GM18907 (cell line): Measurements from ENCODE around the gene CTBP2.
A peak's percentile ranks its signal among the peaks of the same experiment; 100 is the strongest.

Experiments
- ATAC-seq: cut with Tn5 transposase; IDR thresholded peaks from one replicate; pipeline ENCODE4 v1.9.1; 2021; ENCODE audit warnings: mild to moderate bottlenecking, moderate library complexity; ENCODE audit not compliant: unreplicated experiment

CTBP2 gene

DNA sequence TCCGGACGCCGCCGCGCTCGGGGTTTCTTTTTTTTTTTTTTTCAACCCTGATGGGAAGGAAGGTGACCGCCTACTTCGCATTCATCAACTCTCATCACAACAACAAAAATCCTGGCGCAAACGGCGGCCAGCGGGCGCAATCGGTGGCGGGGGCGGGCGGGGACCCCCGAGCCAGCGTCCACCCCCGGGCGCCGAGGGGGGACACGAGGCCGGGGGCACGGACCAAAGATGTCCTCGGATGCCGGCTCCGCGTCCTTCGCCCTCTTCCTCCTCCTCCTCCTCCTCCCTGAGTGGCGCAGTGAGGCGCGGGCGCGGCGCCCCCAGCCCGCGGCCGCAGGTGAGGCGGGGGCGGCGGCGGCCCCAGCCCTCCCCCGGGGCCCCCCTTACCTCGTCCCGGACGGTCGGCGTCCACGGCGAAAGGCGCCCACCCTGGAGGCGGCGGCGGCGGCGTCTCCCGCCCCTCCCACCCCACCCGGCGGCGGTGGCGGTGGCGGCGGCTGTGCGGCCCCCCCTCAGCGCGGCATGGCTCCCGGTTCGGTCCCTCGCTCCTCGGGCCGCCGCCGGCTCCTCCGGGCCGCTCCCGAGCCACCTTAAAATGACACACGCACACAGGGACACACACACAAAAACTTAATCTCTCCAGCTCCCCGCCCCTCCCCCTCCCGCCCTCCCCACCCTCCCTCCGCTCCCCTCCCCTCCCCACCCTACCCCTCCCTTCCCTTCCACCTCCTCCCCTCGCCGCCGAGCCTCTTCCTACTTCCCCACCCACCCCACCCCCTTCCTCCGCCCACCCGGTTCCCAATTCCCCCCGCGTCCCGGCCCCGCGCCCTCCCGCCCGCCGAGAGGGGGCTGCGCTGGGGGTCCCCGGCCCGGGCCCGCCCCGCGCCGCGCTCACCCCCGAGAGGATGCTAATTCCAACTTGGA lies at the start of gene CTBP2:
CTBP2 (minus strand) TSS at position 632 of the 924 bp plus-strand sequence.
- no peak for ATAC-seq

DNA sequence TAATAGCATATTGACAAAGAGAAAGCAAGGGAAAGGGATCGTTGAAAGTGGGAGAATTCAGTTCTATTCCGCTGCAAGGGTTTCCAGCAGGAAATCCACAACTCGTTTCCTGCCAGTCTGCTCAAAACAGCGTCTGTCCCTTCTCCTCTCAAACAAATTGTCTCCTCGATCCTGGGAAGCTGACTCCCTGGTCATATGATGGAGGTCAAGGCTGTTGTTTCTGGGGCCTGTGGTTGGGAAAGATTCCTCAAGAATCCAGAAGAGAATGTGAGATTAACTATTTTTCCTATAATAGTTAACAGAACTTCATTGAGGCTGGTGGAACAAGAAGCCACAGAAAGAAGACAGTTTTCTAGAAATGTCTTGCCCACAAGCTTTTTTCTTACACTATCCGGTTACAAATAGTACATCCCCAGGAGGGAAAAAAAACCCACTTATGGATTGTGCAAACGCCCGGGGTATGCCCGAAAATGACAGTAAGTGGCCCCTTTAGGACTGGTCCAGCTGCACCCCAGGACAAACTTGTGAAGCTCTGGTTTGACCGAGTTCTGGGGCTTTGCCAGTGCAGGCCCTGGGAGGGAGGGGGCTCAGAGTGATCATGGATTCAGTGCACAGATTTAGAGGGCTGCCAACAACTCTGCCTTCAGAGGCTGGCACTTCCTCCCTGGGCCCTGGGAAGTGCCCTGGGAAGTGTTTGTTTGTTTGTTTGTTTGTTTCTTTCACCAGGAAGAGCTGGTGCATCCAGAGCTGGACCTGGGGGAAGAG lies 49.4 kb upstream of the CTBP2 start:
- no peak for ATAC-seq

DNA sequence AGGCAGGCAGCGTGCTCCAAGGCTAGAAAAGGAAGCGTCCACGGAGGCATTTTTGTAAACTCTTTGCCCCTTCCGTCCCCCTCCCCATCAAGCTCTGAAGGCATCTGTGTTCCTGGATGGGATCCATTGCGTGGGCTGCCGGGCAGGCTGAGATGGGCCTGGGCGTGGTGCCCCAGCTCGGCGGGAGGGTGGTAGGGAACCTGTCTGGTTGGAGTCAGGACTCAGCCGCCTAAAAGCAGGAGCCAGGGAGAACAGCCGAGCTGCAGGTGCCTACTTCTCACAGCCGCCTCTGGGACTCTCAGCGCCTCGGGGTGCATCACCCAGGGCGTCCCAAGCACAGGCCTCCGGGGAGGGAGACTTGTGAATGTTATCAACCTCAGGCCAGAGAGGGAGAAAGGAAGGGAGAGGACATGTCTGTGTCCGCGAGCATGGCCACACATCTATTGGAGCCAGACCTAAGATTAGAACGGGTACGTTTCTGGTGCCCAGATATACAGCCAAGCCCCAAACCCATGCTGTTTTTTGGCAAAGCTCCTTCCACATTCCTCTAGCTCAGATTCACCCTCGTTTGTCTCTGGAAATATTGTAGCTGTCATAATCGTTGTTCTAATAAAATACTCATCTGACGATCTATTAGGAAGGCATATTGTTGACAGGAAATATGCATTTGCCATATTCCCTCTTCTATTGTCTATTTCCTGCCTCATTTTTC lies 48.6 kb upstream of the CTBP2 start:
- no peak for ATAC-seq

- no peak for ATAC-seq
Measured at GRCh38 chr10:125206623-125207022, 46.3 kb upstream of the CTBP2 start.

- ATAC-seq, result no peak
Measured at GRCh38 chr10:125205431-125205830, 45.1 kb upstream of the CTBP2 start.

DNA sequence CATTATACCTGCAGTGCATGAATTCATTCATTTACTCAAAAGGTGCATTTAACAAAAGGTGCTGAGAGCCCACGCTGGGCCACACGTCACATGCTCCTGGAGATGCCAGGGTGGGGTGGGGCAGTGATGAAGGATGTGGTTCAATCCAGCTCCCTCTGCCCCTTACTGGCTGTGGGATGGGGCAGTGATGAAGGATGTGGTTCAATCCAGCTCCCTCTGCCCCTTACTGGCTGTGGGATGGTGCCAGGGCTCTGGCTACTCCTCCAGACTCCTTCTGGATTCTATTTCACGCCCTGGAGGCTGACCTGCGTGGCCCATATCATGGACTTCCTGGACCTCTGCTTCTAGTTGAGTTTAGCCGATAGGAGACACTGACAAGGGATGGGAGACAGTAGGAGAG lies 44.0 kb upstream of the CTBP2 start:
- no peak for ATAC-seq

- no peak for ATAC-seq
Measured at GRCh38 chr10:125203186-125203800, 42.9 kb upstream of the CTBP2 start.

DNA sequence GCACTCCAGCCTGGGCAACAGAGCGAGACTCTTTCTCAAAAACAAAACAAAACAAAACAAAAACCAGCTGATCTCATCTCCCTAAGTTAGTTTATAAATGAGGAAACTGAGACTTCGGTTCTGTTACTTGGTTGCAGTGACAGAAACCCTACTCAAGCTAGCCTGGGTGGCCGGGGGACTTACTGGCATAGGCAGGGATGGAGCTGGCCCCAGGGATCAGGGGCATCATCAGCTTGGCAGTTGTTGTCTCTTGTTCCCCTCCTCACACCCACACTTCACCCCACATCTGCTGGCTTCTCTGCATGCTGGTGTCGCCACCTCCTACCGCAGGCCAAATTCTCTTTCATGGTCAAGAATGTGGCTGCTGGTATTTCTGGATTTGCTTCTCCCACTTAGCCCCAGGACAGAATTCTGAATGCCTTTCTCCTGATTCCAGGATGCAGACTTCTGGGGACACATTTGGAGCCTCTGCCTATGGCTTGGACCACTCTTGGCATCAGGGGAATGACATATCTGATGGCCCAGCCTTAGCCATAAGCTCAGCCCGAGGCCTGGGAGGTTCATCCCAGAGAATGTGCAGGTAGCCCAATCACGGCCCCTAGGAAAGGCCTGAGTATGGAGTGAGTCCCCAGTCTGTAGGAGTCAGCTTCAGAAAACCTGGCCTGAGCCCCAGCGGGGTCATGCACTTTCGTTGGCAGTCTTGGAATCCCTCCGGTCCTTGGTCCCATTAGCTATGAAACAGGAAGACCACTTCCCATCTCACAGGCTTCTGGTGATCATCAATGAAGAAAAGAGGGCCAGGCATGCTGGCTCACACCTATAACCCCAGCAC lies 41.6 kb upstream of the CTBP2 start:
- ATAC-seq, result no peak

DNA sequence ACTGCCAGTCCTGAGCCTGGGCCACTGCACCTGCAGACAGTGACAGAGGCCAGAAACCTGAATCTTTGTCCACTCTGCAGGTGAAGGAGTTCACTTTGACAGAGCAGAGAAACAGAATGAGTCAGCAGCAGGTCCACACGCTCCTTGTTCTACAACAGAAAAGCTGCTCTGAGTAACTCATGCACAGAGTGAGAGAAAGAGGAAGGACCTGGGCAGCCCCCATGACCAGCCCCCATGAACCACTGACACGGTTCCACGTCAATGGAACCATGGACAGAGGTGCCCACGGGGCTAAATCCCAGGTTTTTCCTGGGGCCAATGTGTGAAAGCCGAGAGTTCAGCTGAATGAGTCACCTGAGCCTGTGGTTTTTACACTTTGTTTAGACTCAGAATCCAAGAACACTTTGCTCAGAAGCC lies 40.8 kb upstream of the CTBP2 start:
- peak; percentile 83 for ATAC-seq

- ATAC-seq, result no peak
Measured at GRCh38 chr10:125200396-125200795, 40.0 kb upstream of the CTBP2 start.

GRCh38 chr10:125199270-125199669 lies 38.9 kb upstream of the CTBP2 start:
- no peak for ATAC-seq

GRCh38 chr10:125194814-125195213 lies 34.5 kb upstream of the CTBP2 start:
- no peak for ATAC-seq

DNA sequence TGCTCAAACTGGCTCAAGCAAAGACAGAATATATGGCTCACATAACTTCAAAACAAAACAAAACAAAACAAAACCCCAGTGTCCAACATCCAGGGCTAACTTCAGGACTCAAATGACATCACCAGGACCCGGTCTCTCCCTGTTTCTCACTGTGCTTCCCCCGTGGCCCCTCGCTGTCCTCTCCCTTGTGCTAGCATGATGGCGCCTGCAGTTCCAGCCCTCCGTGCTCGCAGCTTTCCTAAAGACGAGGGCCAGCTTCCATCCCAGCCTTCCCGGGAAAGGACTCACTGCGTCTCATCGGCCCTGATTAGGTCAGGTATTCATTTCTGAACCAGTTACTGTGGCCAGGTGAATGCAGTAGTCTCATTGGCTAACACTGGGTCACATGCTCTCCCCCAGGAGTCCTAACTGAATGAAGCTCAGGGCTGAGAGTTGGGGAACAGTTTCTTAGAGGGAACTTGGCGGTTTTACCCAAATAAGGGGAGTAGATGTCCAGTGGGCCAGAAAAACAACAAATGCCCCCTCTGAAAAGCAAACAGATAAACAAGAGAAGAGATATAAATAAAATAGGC lies 33.0 kb upstream of the CTBP2 start:
- ATAC-seq, result no peak

DNA sequence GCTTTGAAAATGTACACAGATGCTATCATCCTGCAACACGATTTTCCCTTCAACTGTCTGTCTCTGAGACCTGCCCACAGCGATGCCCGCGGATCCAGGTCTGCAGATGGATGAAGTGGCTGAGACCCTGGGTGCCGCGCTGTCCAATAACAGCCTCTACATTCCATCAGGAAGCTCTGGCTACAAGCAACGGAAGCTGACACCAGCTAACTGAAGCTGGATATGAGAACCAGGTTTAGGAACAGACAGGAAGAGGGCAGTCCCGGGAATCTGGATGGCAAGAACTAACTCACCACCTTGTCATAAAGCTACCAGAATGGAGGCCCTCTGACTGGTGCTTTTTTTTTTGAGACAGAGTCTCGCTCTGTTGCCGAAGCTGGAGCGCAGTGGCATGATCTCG lies 32.3 kb upstream of the CTBP2 start:
- ATAC-seq, result no peak

- ATAC-seq, result no peak
Measured at GRCh38 chr10:125192005-125192404, 31.6 kb upstream of the CTBP2 start.

GRCh38 chr10:125190946-125191345 lies 30.6 kb upstream of the CTBP2 start:
- no peak for ATAC-seq

DNA sequence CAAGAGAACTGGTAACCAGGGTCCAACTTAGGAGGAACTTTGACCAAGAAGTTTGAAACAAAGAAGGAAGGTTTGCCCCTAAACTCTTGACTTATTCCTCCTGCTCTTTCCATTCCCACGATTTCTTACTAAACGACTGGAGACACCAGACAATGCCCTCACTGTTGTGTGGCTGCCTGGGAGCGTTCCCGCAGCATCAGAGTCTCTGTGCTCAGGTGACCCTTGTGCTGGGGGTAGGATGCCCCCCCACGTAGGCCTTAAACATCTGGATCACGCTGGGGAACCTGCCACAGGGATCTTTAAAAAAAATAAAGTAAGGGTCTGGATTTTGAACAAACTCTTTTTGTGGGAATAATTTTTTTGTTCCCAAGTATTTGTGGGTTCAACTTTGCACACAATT lies 30.1 kb upstream of the CTBP2 start:
- no peak for ATAC-seq

- no peak for ATAC-seq
Measured at GRCh38 chr10:125189162-125189561, 28.8 kb upstream of the CTBP2 start.

GRCh38 chr10:125187238-125188194 lies 27.2 kb upstream of the CTBP2 start:
- no peak for ATAC-seq
